ENCODE measurements around the gene SESN1.

SESN1 gene

GRCh38 chr6:109062216-109062615 lies 32.4 kb downstream of the SESN1 start:
- Histone ChIP-seq H3K36me3 (ENCODE audit: control insufficient read depth, insufficient read depth, low read length) (no peaks in the 10 kb centered on the region), H3K4me1 (ENCODE audit: control insufficient read depth, insufficient read depth, low read length) (no peaks in the 10 kb centered on the region), H3K27me3 (ENCODE audit: control insufficient read depth, insufficient read depth, low read length) (no peaks in the 10 kb centered on the region), H3K9me3 (ENCODE audit: control insufficient read depth, insufficient read depth, low read length) (no peaks in the 10 kb centered on the region), H3K4me3 (ENCODE audit: low read length) (no peak overlapping the region), H3K27ac (ENCODE audit: low read length) (no peak overlapping the region)
- no peak for DNase-seq (ENCODE audit: low read depth, low spot score)
- WGBS (ENCODE audit: insufficient coverage, insufficient read length): no CpG with 5 or more reads among the region's 5 CpGs

DNA sequence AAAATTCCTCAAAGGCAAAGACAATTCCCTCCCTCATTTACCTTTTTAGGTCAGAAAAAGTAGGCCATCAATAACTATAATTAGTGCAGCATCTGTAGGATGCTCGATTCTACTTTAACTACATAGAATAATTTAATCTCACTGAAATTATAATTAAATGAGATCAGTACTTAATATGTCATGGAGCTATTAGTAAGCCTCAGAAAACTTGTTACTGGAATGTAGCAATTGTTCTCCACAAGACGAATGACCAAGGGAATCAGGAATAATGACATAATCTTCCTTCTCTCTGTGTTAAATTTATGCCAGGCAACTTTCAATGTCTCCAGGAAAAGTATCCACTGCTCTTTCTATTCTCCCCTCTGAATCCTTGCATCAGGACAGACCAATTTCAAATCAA lies 34.1 kb downstream of the SESN1 start:
- Histone ChIP-seq H3K9me3 (ENCODE audit: control insufficient read depth, insufficient read depth, low read length) (no peaks in the 10 kb centered on the region), H3K27ac (ENCODE audit: low read length) (no peak overlapping the region), H3K4me3 (ENCODE audit: low read length) (no peak overlapping the region), H3K4me1 (ENCODE audit: control insufficient read depth, insufficient read depth, low read length) (no peaks in the 10 kb centered on the region), H3K27me3 (ENCODE audit: control insufficient read depth, insufficient read depth, low read length) (no peaks in the 10 kb centered on the region), H3K36me3 (ENCODE audit: control insufficient read depth, insufficient read depth, low read length) (no peaks in the 10 kb centered on the region)
- no CpG with 5 or more reads among the region's 2 CpGs for WGBS (ENCODE audit: insufficient coverage, insufficient read length)
- DNase-seq (ENCODE audit: low read depth, low spot score): no peak

- no peaks in the 10 kb centered on the region for H3K4me1 ChIP-seq (ENCODE audit: control insufficient read depth, insufficient read depth, low read length)
- H3K27ac ChIP-seq (ENCODE audit: low read length): no peak overlapping the region
- DNase-seq (ENCODE audit: low read depth, low spot score): no peak
- no peak overlapping the region for H3K4me3 ChIP-seq (ENCODE audit: low read length)
- no peaks in the 10 kb centered on the region for H3K36me3 ChIP-seq (ENCODE audit: control insufficient read depth, insufficient read depth, low read length)
- H3K27me3 ChIP-seq (ENCODE audit: control insufficient read depth, insufficient read depth, low read length): no peaks in the 10 kb centered on the region
- H3K9me3 ChIP-seq (ENCODE audit: control insufficient read depth, insufficient read depth, low read length): no peaks in the 10 kb centered on the region
- WGBS (ENCODE audit: insufficient coverage, insufficient read length): no CpG with 5 or more reads among the region's 4 CpGs
These were observed 35.0 kb downstream of the SESN1 start for GRCh38 chr6:109059571-109060021.

- Histone ChIP-seq H3K27me3 (ENCODE audit: control insufficient read depth, insufficient read depth, low read length) (no peaks in the 10 kb centered on the region), H3K4me1 (ENCODE audit: control insufficient read depth, insufficient read depth, low read length) (no peaks in the 10 kb centered on the region), H3K27ac (ENCODE audit: low read length) (no peak overlapping the region), H3K36me3 (ENCODE audit: control insufficient read depth, insufficient read depth, low read length) (no peaks in the 10 kb centered on the region), H3K9me3 (ENCODE audit: control insufficient read depth, insufficient read depth, low read length) (no peaks in the 10 kb centered on the region), H3K4me3 (ENCODE audit: low read length) (no peak overlapping the region)
- WGBS (ENCODE audit: insufficient coverage, insufficient read length): no CpG with 5 or more reads among the region's 3 CpGs
- no peak for DNase-seq (ENCODE audit: low read depth, low spot score)
These were observed 35.5 kb downstream of the SESN1 start for GRCh38 chr6:109059153-109059552.

- Histone ChIP-seq H3K27me3 (ENCODE audit: control insufficient read depth, insufficient read depth, low read length) (no peaks in the 10 kb centered on the region), H3K4me3 (ENCODE audit: low read length) (no peak overlapping the region), H3K4me1 (ENCODE audit: control insufficient read depth, insufficient read depth, low read length) (no peaks in the 10 kb centered on the region), H3K27ac (ENCODE audit: low read length) (no peak overlapping the region), H3K36me3 (ENCODE audit: control insufficient read depth, insufficient read depth, low read length) (no peaks in the 10 kb centered on the region), H3K9me3 (ENCODE audit: control insufficient read depth, insufficient read depth, low read length) (no peaks in the 10 kb centered on the region)
- WGBS (ENCODE audit: insufficient coverage, insufficient read length): no CpG with 5 or more reads among the region's 2 CpGs
- DNase-seq (ENCODE audit: low read depth, low spot score): no peak
These were observed 36.0 kb downstream of the SESN1 start for GRCh38 chr6:109058620-109059019.

DNA sequence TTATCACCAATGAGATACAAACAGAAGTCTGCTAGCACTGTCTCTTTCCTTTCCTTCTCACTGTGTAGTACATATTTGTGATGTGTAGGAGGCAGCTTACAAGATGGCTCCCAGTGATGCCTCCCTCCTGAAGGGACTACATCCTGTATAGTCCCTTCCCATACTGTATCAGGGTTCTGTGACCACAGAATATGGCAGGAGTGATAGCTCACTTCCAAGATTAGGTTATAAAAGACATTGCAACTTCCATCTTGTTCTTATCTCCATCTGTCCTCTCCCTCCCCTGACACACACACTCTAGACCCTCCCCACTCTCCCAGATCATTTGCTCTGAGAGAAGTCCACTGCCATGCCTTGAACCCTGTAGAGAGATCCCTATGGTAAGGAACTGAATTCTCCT lies 38.0 kb downstream of the SESN1 start:
- Histone ChIP-seq H3K27me3 (ENCODE audit: control insufficient read depth, insufficient read depth, low read length) (no peaks in the 10 kb centered on the region), H3K4me3 (ENCODE audit: low read length) (no peak overlapping the region), H3K9me3 (ENCODE audit: control insufficient read depth, insufficient read depth, low read length) (no peaks in the 10 kb centered on the region), H3K4me1 (ENCODE audit: control insufficient read depth, insufficient read depth, low read length) (peaks cover 2% of the 10 kb centered on the region; the same call in 1 of the 2 replicates), H3K36me3 (ENCODE audit: control insufficient read depth, insufficient read depth, low read length) (no peaks in the 10 kb centered on the region), H3K27ac (ENCODE audit: low read length) (no peak overlapping the region)
- no peak for DNase-seq (ENCODE audit: low read depth, low spot score)

- Histone ChIP-seq H3K4me1 (ENCODE audit: control insufficient read depth, insufficient read depth, low read length) (peaks cover 2% of the 10 kb centered on the region; the same call in 1 of the 2 replicates), H3K27me3 (ENCODE audit: control insufficient read depth, insufficient read depth, low read length) (no peaks in the 10 kb centered on the region), H3K9me3 (ENCODE audit: control insufficient read depth, insufficient read depth, low read length) (no peaks in the 10 kb centered on the region), H3K36me3 (ENCODE audit: control insufficient read depth, insufficient read depth, low read length) (no peaks in the 10 kb centered on the region), H3K27ac (ENCODE audit: low read length) (no peak overlapping the region), H3K4me3 (ENCODE audit: low read length) (no peak overlapping the region)
- WGBS (ENCODE audit: insufficient coverage, insufficient read length): no CpG with 5 or more reads among the region's 1 CpG
- DNase-seq (ENCODE audit: low read depth, low spot score): no peak
These were observed 38.8 kb downstream of the SESN1 start for GRCh38 chr6:109055771-109056235.

DNA sequence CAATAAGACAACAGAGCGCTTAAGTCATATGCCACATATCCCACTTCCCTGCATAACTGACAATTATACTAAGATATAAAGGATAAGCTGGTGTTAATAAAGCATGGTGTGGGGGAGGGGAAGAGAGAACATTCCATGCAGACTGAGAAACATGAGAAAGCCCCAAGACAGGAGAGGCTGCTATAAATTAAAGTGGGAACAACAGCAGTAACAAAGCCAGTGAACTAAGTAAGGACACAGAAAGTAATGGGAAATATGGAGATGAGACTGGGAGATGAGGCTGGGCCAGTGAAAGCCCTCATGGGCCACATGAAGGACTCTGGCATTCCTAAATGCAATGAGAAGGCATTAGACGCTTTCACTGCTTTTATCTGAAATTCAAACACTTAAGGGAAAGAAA lies 41.3 kb downstream of the SESN1 start:
- WGBS (ENCODE audit: insufficient coverage, insufficient read length): no CpG with 5 or more reads among the region's 2 CpGs

DNA sequence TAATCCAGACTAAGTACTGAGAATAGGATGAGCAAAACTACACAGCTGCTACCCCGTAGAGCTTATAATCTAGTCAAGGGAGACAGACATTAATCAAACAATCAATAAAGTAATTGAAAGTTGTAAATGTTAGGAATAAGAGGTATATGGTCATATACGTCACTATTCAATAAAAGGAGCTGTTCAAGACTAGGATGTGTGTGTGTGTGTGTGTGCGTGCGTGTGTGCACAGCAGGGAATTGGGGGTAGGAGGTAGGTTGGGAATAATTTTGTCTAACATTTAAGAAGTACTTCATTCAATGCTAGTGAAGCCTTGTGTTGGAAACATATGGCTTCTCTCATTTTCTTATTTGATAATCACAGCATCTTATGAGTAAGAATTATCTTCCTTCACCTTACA lies 41.8 kb downstream of the SESN1 start:
- H3K27me3 ChIP-seq (ENCODE audit: control insufficient read depth, insufficient read depth, low read length): no peaks in the 10 kb centered on the region
- WGBS (ENCODE audit: insufficient coverage, insufficient read length): no CpG with 5 or more reads among the region's 4 CpGs
- no peak overlapping the region for H3K27ac ChIP-seq (ENCODE audit: low read length)
- peaks cover 2% of the 10 kb centered on the region; the same call in 1 of the 2 replicates for H3K4me1 ChIP-seq (ENCODE audit: control insufficient read depth, insufficient read depth, low read length)
- H3K4me3 ChIP-seq (ENCODE audit: low read length): no peak overlapping the region
- DNase-seq (ENCODE audit: low read depth, low spot score): no peak
- no peaks in the 10 kb centered on the region for H3K9me3 ChIP-seq (ENCODE audit: control insufficient read depth, insufficient read depth, low read length)
- H3K36me3 ChIP-seq (ENCODE audit: control insufficient read depth, insufficient read depth, low read length): no peaks in the 10 kb centered on the region

More for the DNA sequence above, 41.3 kb downstream of the SESN1 start:
- Histone ChIP-seq H3K27ac (ENCODE audit: low read length) (no peak overlapping the region), H3K36me3 (ENCODE audit: control insufficient read depth, insufficient read depth, low read length) (no peaks in the 10 kb centered on the region), H3K4me1 (ENCODE audit: control insufficient read depth, insufficient read depth, low read length) (peaks cover 2% of the 10 kb centered on the region; the same call in 1 of the 2 replicates), H3K4me3 (ENCODE audit: low read length) (no peak overlapping the region), H3K27me3 (ENCODE audit: control insufficient read depth, insufficient read depth, low read length) (no peaks in the 10 kb centered on the region), H3K9me3 (ENCODE audit: control insufficient read depth, insufficient read depth, low read length) (no peaks in the 10 kb centered on the region)
- DNase-seq (ENCODE audit: low read depth, low spot score): no peak

DNA sequence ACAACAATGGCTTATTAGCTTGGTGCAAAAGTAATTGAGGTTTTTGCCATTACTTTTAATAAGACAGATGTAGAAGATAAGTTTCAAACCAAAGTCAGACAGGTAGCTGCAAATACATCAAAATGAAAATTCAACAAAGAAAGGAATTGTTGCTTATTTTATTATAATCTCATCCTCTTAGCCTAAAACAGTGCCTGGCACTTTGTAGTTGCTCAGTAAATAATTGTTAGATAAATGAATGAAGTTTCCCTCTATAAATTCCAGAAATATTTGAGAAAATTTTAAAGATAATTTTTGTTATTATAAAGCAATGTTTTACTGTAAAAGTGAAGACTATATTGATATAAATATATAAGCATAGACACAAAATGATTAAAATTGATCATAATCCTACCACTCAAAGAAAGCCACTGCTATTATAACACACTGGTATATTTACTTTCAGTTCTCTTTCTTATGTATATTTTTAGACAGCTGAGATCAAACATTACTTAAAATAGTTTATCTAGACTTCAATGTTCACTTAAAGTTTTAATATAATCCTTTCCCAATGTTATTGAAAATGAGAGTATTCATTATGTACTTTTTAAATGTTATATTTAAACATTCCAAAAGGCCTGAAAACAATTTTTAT lies 42.5 kb downstream of the SESN1 start:
- H3K4me3 ChIP-seq (ENCODE audit: low read length): no peak overlapping the region
- DNase-seq (ENCODE audit: low read depth, low spot score): no peak
- no peaks in the 10 kb centered on the region for H3K27me3 ChIP-seq (ENCODE audit: control insufficient read depth, insufficient read depth, low read length)
- no peaks in the 10 kb centered on the region for H3K36me3 ChIP-seq (ENCODE audit: control insufficient read depth, insufficient read depth, low read length)
- no peak overlapping the region for H3K27ac ChIP-seq (ENCODE audit: low read length)
- no peaks in the 10 kb centered on the region for H3K9me3 ChIP-seq (ENCODE audit: control insufficient read depth, insufficient read depth, low read length)
- peaks cover 2% of the 10 kb centered on the region; the same call in 1 of the 2 replicates for H3K4me1 ChIP-seq (ENCODE audit: control insufficient read depth, insufficient read depth, low read length)

Data from iPS DF 6.9 (cell line).